NCI-H1048 (cell line): Measurements from ENCODE around the gene HSDL2.

Experiments used
- DNase-seq: peaks from one replicate; lab custom pipeline; 2025; lab: John Stamatoyannopoulos, UW

HSDL2 gene

GRCh38 chr9:112446526-112446925 is 66.6 kb downstream of the HSDL2 start:
- no peak for DNase-seq

- DNase-seq = no peak
Observed at GRCh38 chr9:112447283-112447761, 67.4 kb downstream of the HSDL2 start.

- DNase-seq = no peak
Observed at GRCh38 chr9:112462855-112463254, 82.9 kb downstream of the HSDL2 start.

- no peak for DNase-seq
Observed at GRCh38 chr9:112465352-112465751, 85.4 kb downstream of the HSDL2 start.

GRCh38 chr9:112472996-112473395 is 93.1 kb downstream of the HSDL2 start:
- DNase-seq = peak; percentile 29

- no peak for DNase-seq
Observed at GRCh38 chr9:112473986-112474385, 94.1 kb downstream of the HSDL2 start.

GRCh38 chr9:112475318-112475717 is 95.4 kb downstream of the HSDL2 start:
- DNase-seq = no peak

GRCh38 chr9:112477330-112477729 is 97.4 kb downstream of the HSDL2 start:
- DNase-seq = no peak

GRCh38 chr9:112479221-112479620 is 99.3 kb downstream of the HSDL2 start:
- no peak for DNase-seq

GRCh38 chr9:112484607-112485006 is 104.7 kb downstream of the HSDL2 start:
- no peak for DNase-seq

GRCh38 chr9:112485574-112485973 is 105.7 kb downstream of the HSDL2 start:
- no peak for DNase-seq

- peak; percentile 65 for DNase-seq
Observed at GRCh38 chr9:112486221-112487007, 106.5 kb downstream of the HSDL2 start, which contains the start of gene KIAA1958. KIAA1958 (plus strand) TSS chr9:112486827; CDS start chr9:112574081, 87,254 bp downstream.

GRCh38 chr9:112487008-112487798 is 107.3 kb downstream of the HSDL2 start:
- DNase-seq = no peak

- DNase-seq = no peak
Observed at GRCh38 chr9:112487799-112488340, 108.0 kb downstream of the HSDL2 start.

GRCh38 chr9:112489039-112489546 is 109.2 kb downstream of the HSDL2 start:
- DNase-seq = no peak

- no peak for DNase-seq
Observed at GRCh38 chr9:112489876-112490666, 110.2 kb downstream of the HSDL2 start.

GRCh38 chr9:112493393-112494137 is 113.7 kb downstream of the HSDL2 start:
- DNase-seq = no peak

GRCh38 chr9:112494153-112494552 is 114.2 kb downstream of the HSDL2 start:
- no peak for DNase-seq

GRCh38 chr9:112495614-112496013 is 115.7 kb downstream of the HSDL2 start:
- no peak for DNase-seq

- DNase-seq = no peak
Observed at GRCh38 chr9:112496074-112496722, 116.3 kb downstream of the HSDL2 start.
